Right forelimb (tissue), 1 donor: ENCODE results near the gene SPDYE3.
"Not testable (repeated sequence)": the region's sequence is repeated elsewhere in the genome, so short reads cannot be mapped to it uniquely, and the experiment has no call there.

Experiments
- DNase-seq: peaks from one replicate; pipeline ENCODE4 v3.0.0-alpha.2; 2018

Gene SPDYE3

DNA sequence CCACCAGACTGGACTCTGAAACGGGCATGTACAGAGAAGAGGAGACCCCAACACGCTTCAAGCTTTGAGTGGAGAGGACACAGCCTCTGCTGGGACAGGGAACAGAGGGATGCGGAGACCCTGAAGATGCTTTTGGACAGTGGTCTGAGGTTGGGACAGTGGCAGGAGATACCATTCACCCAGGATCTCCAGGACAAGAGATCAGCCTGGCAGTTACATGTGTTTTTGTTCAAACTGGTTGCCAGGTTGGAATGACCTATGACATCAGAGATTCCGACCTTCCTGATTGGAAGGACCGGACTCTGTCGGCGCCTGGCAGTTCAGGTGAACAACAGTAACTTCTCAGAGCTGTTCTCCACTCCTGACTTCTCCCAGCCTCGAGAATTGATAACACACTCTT is at the start of gene SPDYE3:
Gene SPDYE3, plus strand, starts transcription at position 301 of the 400 bp plus-strand sequence. CDS start 184 bp downstream, outside the sequence.
- not testable (repeated sequence) for DNase-seq

DNA sequence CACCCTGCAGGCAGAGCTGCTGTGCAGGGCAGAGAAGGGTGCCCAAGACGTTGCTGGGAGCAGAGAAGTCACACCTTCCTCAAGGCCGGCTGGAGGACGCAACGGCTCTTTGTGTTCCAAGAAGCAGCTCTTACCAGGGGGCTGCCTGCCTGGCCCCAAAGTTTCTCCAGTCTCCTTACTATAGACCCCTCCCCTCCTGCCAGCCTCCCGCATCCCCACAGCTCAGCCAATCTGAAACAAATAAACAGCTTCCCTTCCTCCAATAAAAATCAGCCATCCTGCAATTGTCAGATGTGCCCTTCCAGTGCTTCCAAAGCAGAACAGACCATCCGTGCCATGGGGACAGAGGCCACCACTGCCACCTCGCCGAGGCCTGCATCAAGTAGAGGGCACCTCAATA is 47.5 kb upstream of the SPDYE3 start:
- DNase-seq: not testable (repeated sequence)

- not testable (repeated sequence) for DNase-seq
These were observed 44.6 kb upstream of the SPDYE3 start for GRCh38 chr7:100262896-100263295.

GRCh38 chr7:100264223-100264622 is 43.3 kb upstream of the SPDYE3 start:
- not testable (repeated sequence) for DNase-seq

- DNase-seq: not testable (repeated sequence)
These were observed 42.8 kb upstream of the SPDYE3 start for GRCh38 chr7:100264669-100265165.

- not testable (repeated sequence) for DNase-seq
These were observed 41.7 kb upstream of the SPDYE3 start for GRCh38 chr7:100265851-100266250.

GRCh38 chr7:100266576-100267354 is 40.7 kb upstream of the SPDYE3 start:
- DNase-seq: no peak

- DNase-seq: no peak
These were observed 39.9 kb upstream of the SPDYE3 start for GRCh38 chr7:100267648-100268047.

GRCh38 chr7:100268882-100269281 is 38.6 kb upstream of the SPDYE3 start:
- DNase-seq: not testable (repeated sequence)

DNA sequence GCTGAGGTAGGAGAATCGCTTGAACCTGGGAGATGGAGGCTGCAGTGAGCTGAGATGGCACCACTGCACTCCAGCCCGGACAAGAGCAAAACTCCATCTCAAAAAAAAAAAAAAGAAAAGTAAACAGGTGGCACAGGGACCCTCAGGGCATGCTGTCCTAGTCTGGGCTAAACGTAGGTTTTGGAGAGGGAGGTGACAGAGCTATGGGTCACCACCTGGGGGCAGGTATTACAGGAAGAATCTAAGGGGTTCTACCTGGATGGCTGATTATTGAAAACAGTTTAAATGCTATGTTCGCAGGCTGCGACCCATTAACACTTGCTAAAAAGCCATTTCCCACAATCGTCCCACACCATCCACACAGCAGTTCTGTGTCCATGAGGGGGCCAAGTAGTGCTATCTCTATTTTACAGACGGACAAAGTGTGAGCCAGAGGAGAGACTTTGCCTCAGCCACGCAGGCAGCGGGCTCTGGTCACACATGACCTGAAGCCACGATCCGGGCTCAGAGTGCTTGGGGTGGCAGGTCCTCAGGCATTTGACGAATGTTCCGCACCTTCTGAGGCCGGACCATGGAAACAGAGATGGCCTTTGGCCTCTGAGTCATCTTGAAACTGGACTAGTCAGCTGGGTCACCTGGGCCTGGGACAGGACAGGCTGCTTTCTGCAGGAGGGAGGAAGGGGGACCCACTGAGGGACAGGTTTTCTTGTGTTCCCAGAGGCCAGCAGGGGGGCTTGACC is 38.0 kb upstream of the SPDYE3 start:
- not testable (repeated sequence) for DNase-seq

GRCh38 chr7:100270046-100270918 is 37.2 kb upstream of the SPDYE3 start:
- DNase-seq: not testable (repeated sequence)

DNA sequence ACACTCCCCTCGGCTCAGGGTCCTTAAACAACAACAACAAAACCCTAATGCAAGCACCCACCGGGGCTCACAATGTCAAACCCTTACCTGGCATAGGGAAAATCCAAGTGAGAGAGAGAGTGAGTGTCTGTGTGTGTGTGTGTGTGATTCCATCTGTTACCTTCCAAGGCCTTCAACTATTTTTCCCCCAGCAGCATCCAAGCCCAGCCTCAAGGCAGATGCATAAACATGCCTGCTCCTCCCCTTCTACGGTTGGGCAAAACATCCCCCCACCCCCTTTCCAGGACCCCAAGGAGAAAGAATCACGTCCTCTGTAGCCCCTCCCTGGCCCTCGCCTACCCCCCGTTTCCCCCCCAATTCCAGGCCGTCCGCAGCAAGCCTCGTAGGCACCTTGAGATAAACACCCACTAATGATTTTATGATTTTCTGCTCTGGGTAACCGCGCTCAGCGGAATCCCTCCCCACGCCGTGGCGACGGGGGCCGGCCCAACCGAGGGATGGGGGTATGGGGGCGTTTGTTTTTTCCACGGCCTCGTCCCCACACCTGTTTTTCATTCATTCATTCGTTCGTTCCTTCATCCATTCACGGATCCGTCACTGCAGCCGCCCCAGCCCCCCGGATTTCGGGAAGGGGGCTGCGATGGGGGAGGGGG is 36.4 kb upstream of the SPDYE3 start:
- DNase-seq: not testable (repeated sequence)

- DNase-seq: peak; percentile 99
These were observed 35.6 kb upstream of the SPDYE3 start for GRCh38 chr7:100271716-100272537.

GRCh38 chr7:100272538-100272902 is 35.0 kb upstream of the SPDYE3 start:
- DNase-seq: not testable (repeated sequence)

- no peak for DNase-seq
These were observed 32.4 kb upstream of the SPDYE3 start for GRCh38 chr7:100275120-100275519.

GRCh38 chr7:100276126-100276525 is 31.4 kb upstream of the SPDYE3 start:
- not testable (repeated sequence) for DNase-seq

GRCh38 chr7:100282069-100282608 is 25.4 kb upstream of the SPDYE3 start:
- DNase-seq: not testable (repeated sequence)

GRCh38 chr7:100283147-100283546 is 24.4 kb upstream of the SPDYE3 start:
- not testable (repeated sequence) for DNase-seq

- not testable (repeated sequence) for DNase-seq
These were observed 20.1 kb upstream of the SPDYE3 start for GRCh38 chr7:100287191-100287969.

DNA sequence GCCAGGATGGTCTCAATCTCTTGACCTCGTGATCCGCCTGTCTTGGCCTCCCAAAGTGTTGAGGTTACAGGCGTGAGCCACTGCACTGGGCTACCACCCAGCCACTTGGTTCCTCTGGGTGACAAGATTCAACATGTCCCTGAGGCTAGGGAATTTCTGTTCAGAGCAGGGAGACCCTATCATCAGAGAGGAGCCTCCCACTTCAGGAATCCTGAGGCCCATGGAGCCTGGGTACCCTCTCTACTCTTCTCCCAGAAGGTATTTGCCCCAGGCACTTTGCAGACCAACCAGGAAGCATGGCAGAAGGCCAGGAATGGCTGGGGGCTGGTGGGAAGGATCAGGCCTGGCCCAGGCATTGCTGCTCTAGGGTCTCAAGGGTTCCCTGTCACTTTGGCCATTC is 19.2 kb upstream of the SPDYE3 start:
- DNase-seq: not testable (repeated sequence)
